Panc1 (cell line): ENCODE measurements around the gene TECPR2. TPM values are rescaled to one million over a fixed set of nuclear protein-coding genes. Genes with fewer than 3 reads are reported as not detected.

Experiments
- ATAC-seq: fragments of 200-7000 bp; cut with Tn5 transposase; 2 replicates; pipeline ENCODE4 v1.9.1; 2020; ENCODE audit warnings: mild to moderate bottlenecking, moderate library complexity
- BruUV-seq: library from RNA; stranded (reverse); fragments of 400-500 nt; replicated peaks from 2 replicates; lab custom pipeline; 2021; lab: Mats Ljungman, UMichigan
- CTCF ChIA-PET: fragments of 300-600 bp; sonication (Branson Sonifier 250); formaldehyde crosslinking; loops from one replicate; lab custom pipeline; 2022; ENCODE audit warnings: antibody characterized with exemption; lab: Charles Lee
- POLR2A ChIA-PET: fragments of 300-600 bp; sonication (Branson Sonifier 250); formaldehyde crosslinking; loops from one replicate; lab custom pipeline; 2022; ENCODE audit warnings: antibody characterized with exemption; lab: Charles Lee
- DNase-seq: peaks from one replicate; pipeline ENCODE4 v3.0.0-alpha.2; 2010; ENCODE audit warnings: low read depth, low spot score
- H3K27ac ChIP-seq: 2 replicates; pipeline ENCODE4 v1.5.1; 2011; ENCODE audit warnings: mild to moderate bottlenecking, low read length, inconsistent platforms
- H3K27me3 ChIP-seq: fragments of 200-500 bp; sonication (Bioruptor generic); 2 replicates; pipeline ENCODE4 v1.6.0; 2014; ENCODE audit warnings: low read length, inconsistent platforms; ENCODE audit not compliant: control insufficient read depth, insufficient read depth
- H3K36me3 ChIP-seq: fragments of 200-500 bp; sonication (Bioruptor generic); 2 replicates; pipeline ENCODE4 v1.5.1; 2014; ENCODE audit warnings: inconsistent platforms, mild to moderate bottlenecking, low read length, moderate library complexity; ENCODE audit not compliant: control insufficient read depth, insufficient read depth
- H3K4me1 ChIP-seq: 2 replicates; pipeline ENCODE4 v1.5.1; 2011; ENCODE audit warnings: inconsistent platforms, mild to moderate bottlenecking, low read length, moderate library complexity; ENCODE audit not compliant: control insufficient read depth, insufficient read depth
- H3K4me3 ChIP-seq, 2 experiments: 2 replicates each; pipeline ENCODE4 v1.5.1; 2011 to 2012; ENCODE audit warnings: low read depth in 2 of 2, low read length in 2 of 2, mild to moderate bottlenecking in 2 of 2, inconsistent platforms in 1 of 2, moderate library complexity in 1 of 2
- H3K9me3 ChIP-seq: fragments of 200-500 bp; sonication (Bioruptor generic); 2 replicates; pipeline ENCODE4 v1.5.1; 2014; ENCODE audit warnings: low read depth, mild to moderate bottlenecking, inconsistent platforms, low read length, moderate library complexity; ENCODE audit not compliant: control insufficient read depth, insufficient read depth
- CTCF ChIP-seq: fragments of 450-650 bp; IDR thresholded peaks from 2 replicates; pipeline ENCODE4 v1.5.1; 2017; ENCODE audit warnings: mild to moderate bottlenecking
- POLR2AphosphoS5 ChIP-seq: IDR thresholded peaks from 2 replicates; pipeline ENCODE4 v1.6.1; 2012; ENCODE audit warnings: mild to moderate bottlenecking, low read depth, low read length, moderate library complexity
- REST ChIP-seq, 2 experiments: IDR thresholded peaks; 2 replicates each; pipeline ENCODE4 v1.6.1; 2011 to 2012; ENCODE audit warnings: low read depth in 2 of 2, control low read depth in 1 of 2, low read length in 1 of 2, mild to moderate bottlenecking in 1 of 2, moderate library complexity in 1 of 2; ENCODE audit not compliant: insufficient read depth in 1 of 2
- SIN3A ChIP-seq: IDR thresholded peaks from 2 replicates; pipeline ENCODE4 v1.6.1; 2012; ENCODE audit warnings: low read depth, mild to moderate bottlenecking, low read length, moderate library complexity, borderline replicate concordance; ENCODE audit not compliant: insufficient read depth
- TCF7L2 ChIP-seq: IDR thresholded peaks from 2 replicates; pipeline ENCODE4 v1.6.1; 2011; ENCODE audit warnings: mild to moderate bottlenecking, low read depth, low read length, inconsistent platforms
- in situ Hi-C: cut with HindIII; loops from 2 replicates; pipeline ENCODE4 v1.10.0; 2016; ENCODE audit warnings: low sequenced_read_pairs, low pct_unique_long_range_greater_than_20kb
- intact Hi-C: fragments of 100-400 bp; cut with micrococcal nuclease; formaldehyde crosslinking; loops from one replicate; pipeline ENCODE4 v1.10.0; 2022; ENCODE audit not compliant: unreplicated experiment
- total RNA-seq: library from RNA; stranded (reverse); gene quantifications from one replicate; pipeline ENCODE4 v1.2.1, GENCODE V29; 2021; ENCODE audit not compliant: unreplicated experiment

The TECPR2 gene
- total RNA-seq, 1 experiment from 2014 or later: 15.5 TPM

GRCh38 chr14:102392506-102392905 is 29.8 kb downstream of the TECPR2 start:
- no peaks in the 10 kb centered on the region for H3K36me3 ChIP-seq
- POLR2A ChIA-PET: no interaction called here
- ATAC-seq: no peak

GRCh38 chr14:102394717-102395375 is 32.1 kb downstream of the TECPR2 start:
- Histone ChIP-seq H3K36me3 (no peaks in the 10 kb centered on the region), H3K27ac (no peak overlapping the region), H3K27me3 (no peaks in the 10 kb centered on the region), H3K9me3 (no peaks in the 10 kb centered on the region), H3K4me1 (no peaks in the 10 kb centered on the region), H3K4me3 (no peak overlapping the region)
- POLR2A ChIA-PET: no interaction called here
- ATAC-seq: no peak
- no peak for DNase-seq
- CTCF ChIA-PET: interaction anchor here (1.1 kb wide), 1 partner anchor 44 kb away, joined by 3 read pairs; no protein-coding TSS in a partner anchor
- TF ChIP-seq SIN3A (no peak), POLR2AphosphoS5 (no peak), REST (IDR thresholded peaks at IDR 0.05; ENCODE audit: insufficient read depth in 1 of 2, low read depth in 2 of 2, low read length in 1 of 2) (no peak), TCF7L2 (no peak), CTCF (no peak)
- intact Hi-C loops (no loop called here), in situ Hi-C loops (no loop called here)
- BruUV-seq: no TSS peak

More at GRCh38 chr14:102392506-102392905, 29.8 kb downstream of the TECPR2 start:
- Histone ChIP-seq H3K27me3 (no peaks in the 10 kb centered on the region), H3K9me3 (no peaks in the 10 kb centered on the region), H3K27ac (no peak overlapping the region), H3K4me3 (no peak overlapping the region), H3K4me1 (no peaks in the 10 kb centered on the region)
- DNase-seq: no peak
- in situ Hi-C loops: no loop called here
- intact Hi-C loops: no loop called here
- CTCF ChIA-PET: no interaction called here
- BruUV-seq: no TSS peak
- no peak for TF ChIP-seq TCF7L2
- TF ChIP-seq CTCF: no peak
- TF ChIP-seq POLR2AphosphoS5: no peak
- TF ChIP-seq SIN3A: no peak
- no peak for TF ChIP-seq REST (IDR thresholded peaks at IDR 0.05; ENCODE audit: insufficient read depth in 1 of 2, low read depth in 2 of 2, low read length in 1 of 2)
